BE2C (cell line): Measurements from ENCODE around the gene SEMA3C.
"Not testable (repeated sequence)": the region's sequence is repeated elsewhere in the genome, so short reads cannot be mapped to it uniquely, and the experiment has no call there.

Experiments
- DNase-seq: peaks from one replicate; pipeline ENCODE4 v3.0.0-alpha.2; 2020
- H3K27me3 ChIP-seq: fragments of 250-450 bp; sonication (Bioruptor Pico); 2 replicates; pipeline ENCODE4 v1.5.1; 2020; ENCODE audit warnings: mild to moderate bottlenecking
- H3K36me3 ChIP-seq: fragments of 250-450 bp; sonication (Bioruptor Pico); 2 replicates; pipeline ENCODE4 v1.5.1; 2020; ENCODE audit warnings: mild to moderate bottlenecking
- H3K4me1 ChIP-seq: fragments of 250-450 bp; sonication (Bioruptor Pico); 2 replicates; pipeline ENCODE4 v1.5.1; 2020
- H3K4me3 ChIP-seq: 2 replicates; pipeline ENCODE4 v1.5.1; 2011; ENCODE audit warnings: low read depth, low read length
- H3K9me3 ChIP-seq: fragments of 250-450 bp; sonication (Bioruptor Pico); 2 replicates; pipeline ENCODE4 v1.5.1; 2020
- CTCF ChIP-seq: IDR thresholded peaks from 2 replicates; pipeline ENCODE4 v1.5.1; 2012; ENCODE audit warnings: mild to moderate bottlenecking, low read depth, low read length

The SEMA3C gene

GRCh38 chr7:80935991-80936780 is 17.3 kb upstream of the SEMA3C start:
- H3K36me3 ChIP-seq = no peaks in the 10 kb centered on the region
- H3K4me3 ChIP-seq = no peak overlapping the region
- no peak for TF ChIP-seq CTCF
- H3K27me3 ChIP-seq = no peaks in the 10 kb centered on the region
- H3K9me3 ChIP-seq = no peaks in the 10 kb centered on the region
- no peak for DNase-seq
- peaks cover 7% of the 10 kb centered on the region for H3K4me1 ChIP-seq

GRCh38 chr7:80934321-80934720 is 15.5 kb upstream of the SEMA3C start:
- H3K36me3 ChIP-seq = no peaks in the 10 kb centered on the region
- TF ChIP-seq CTCF = no peak
- no peaks in the 10 kb centered on the region for H3K9me3 ChIP-seq
- no peak for DNase-seq
- peaks cover 7% of the 10 kb centered on the region for H3K4me1 ChIP-seq
- H3K27me3 ChIP-seq = no peaks in the 10 kb centered on the region
- no peak overlapping the region for H3K4me3 ChIP-seq

GRCh38 chr7:80932536-80932935 is 13.7 kb upstream of the SEMA3C start:
- no peaks in the 10 kb centered on the region for H3K27me3 ChIP-seq
- TF ChIP-seq CTCF = no peak
- no peak overlapping the region for H3K4me3 ChIP-seq
- H3K4me1 ChIP-seq = peaks cover 7% of the 10 kb centered on the region
- H3K9me3 ChIP-seq = no peaks in the 10 kb centered on the region
- DNase-seq = no peak
- no peaks in the 10 kb centered on the region for H3K36me3 ChIP-seq

- DNase-seq = no peak
- no peak for TF ChIP-seq CTCF
- H3K4me1 ChIP-seq = peaks cover 4% of the 10 kb centered on the region
- no peaks in the 10 kb centered on the region for H3K9me3 ChIP-seq
- H3K4me3 ChIP-seq = no peak overlapping the region
- no peaks in the 10 kb centered on the region for H3K36me3 ChIP-seq
- H3K27me3 ChIP-seq = no peaks in the 10 kb centered on the region
Observed at GRCh38 chr7:80929619-80930018, 10.8 kb upstream of the SEMA3C start.

GRCh38 chr7:80926955-80927354 is 8.1 kb upstream of the SEMA3C start:
- not testable (repeated sequence) for H3K9me3 ChIP-seq, H3K27me3 ChIP-seq, H3K36me3 ChIP-seq, H3K4me1 ChIP-seq, DNase-seq, H3K4me3 ChIP-seq

- no peak for DNase-seq
- Histone ChIP-seq H3K4me1 (peaks cover 4% of the 10 kb centered on the region; the same call in 1 of the 2 replicates), H3K36me3 (no peaks in the 10 kb centered on the region), H3K9me3 (no peaks in the 10 kb centered on the region), H3K4me3 (no peak overlapping the region), H3K27me3 (no peaks in the 10 kb centered on the region)
- no peak for TF ChIP-seq CTCF
Observed at GRCh38 chr7:80924090-80924489, 5.2 kb upstream of the SEMA3C start.
